OCI-LY3 (cell line): Measurements from ENCODE around the gene ENOX2.

Source experiments
- EZH2phosphoT487 ChIP-seq: fragments of 200-600 bp; shearing (Covaris generic); IDR thresholded peaks from 2 replicates; pipeline ENCODE4 v1.6.1; 2018; ENCODE audit warnings: antibody characterized with exemption, mixed run types, low read depth
- TF ChIP-seq, protein P1 (sequence below): fragments of 200-600, 300-600 bp; sonication (generic); IDR thresholded peaks from 2 replicates; pipeline ENCODE4 v1.5.1; 2014; ENCODE audit warnings: antibody characterized with exemption, low read length, low read depth

DNA sequence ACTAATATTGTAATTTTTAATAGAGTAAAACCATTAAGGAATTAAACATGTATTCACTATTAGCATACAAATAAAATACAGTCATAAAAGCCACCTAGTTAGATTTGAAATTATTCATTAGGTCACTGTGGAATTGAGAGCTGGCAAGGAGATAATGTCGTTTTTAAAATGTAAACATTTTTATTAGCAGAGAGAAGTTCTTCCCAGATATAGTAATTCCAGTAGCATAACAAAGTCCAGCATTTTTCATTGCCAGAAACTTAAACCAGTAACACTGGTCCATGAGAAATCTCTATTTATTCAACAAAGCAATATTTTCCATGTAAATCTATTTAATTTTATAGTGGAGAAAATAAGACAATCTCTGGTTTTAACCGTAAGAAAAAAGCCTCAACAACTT, 17.5 kb downstream of the ENOX2 start:
- TF ChIP-seq, protein P1, sequence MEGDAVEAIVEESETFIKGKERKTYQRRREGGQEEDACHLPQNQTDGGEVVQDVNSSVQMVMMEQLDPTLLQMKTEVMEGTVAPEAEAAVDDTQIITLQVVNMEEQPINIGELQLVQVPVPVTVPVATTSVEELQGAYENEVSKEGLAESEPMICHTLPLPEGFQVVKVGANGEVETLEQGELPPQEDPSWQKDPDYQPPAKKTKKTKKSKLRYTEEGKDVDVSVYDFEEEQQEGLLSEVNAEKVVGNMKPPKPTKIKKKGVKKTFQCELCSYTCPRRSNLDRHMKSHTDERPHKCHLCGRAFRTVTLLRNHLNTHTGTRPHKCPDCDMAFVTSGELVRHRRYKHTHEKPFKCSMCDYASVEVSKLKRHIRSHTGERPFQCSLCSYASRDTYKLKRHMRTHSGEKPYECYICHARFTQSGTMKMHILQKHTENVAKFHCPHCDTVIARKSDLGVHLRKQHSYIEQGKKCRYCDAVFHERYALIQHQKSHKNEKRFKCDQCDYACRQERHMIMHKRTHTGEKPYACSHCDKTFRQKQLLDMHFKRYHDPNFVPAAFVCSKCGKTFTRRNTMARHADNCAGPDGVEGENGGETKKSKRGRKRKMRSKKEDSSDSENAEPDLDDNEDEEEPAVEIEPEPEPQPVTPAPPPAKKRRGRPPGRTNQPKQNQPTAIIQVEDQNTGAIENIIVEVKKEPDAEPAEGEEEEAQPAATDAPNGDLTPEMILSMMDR: no peak
- TF ChIP-seq EZH2phosphoT487: no peak
